ENCODE data around the gene HPCA.

HPCA gene

GRCh38 chr1:32934535-32934934, 48.2 kb downstream of the HPCA start:
- DNase-seq (ENCODE audit: low read depth in 2 of 2), result no peak

- DNase-seq (ENCODE audit: low read depth in 2 of 2), result no peak
These were observed 50.8 kb downstream of the HPCA start for GRCh38 chr1:32937061-32937460.

GRCh38 chr1:32939655-32940371, 53.5 kb downstream of the HPCA start:
- peak in 1 of 2 donors; percentile 7 for DNase-seq (ENCODE audit: low read depth in 2 of 2)

- no peak for DNase-seq (ENCODE audit: low read depth in 2 of 2)
These were observed 57.9 kb downstream of the HPCA start for GRCh38 chr1:32944180-32944579.
